Measurements from ENCODE around the gene SIRT6. TPM values are rescaled to one million over a fixed set of nuclear protein-coding genes. Genes with fewer than 3 reads are reported as not detected.
A peak's percentile ranks its signal among the peaks of the same experiment; 100 is the strongest.
"Not testable (repeated sequence)": the region's sequence is repeated elsewhere in the genome, so short reads cannot be mapped to it uniquely, and the experiment has no call there.

Gene SIRT6
- total RNA-seq, 1 donor from 2014 or later = 19.2 TPM

DNA sequence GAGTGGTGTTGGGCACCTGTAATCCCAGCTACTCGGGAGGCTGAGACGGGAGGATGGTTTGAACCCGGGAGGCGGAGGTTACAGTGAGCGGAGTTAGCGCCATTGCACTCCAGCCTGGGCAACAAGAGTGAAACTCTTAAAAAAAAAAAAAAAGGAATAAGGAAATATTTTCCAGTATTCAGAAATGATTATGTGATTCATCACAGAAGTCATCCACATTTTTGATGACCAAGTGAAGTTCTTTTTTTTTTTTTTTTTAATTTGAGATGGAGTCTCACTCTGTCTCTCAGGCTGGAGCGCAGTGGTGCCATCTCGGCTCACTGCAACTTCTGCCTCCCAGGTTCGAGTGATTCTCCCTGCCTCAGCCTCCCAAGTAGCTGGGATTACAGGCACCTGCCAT, 47.0 kb downstream of the SIRT6 start:
- DNase-seq (ENCODE audit: low read depth) = not testable (repeated sequence)

DNA sequence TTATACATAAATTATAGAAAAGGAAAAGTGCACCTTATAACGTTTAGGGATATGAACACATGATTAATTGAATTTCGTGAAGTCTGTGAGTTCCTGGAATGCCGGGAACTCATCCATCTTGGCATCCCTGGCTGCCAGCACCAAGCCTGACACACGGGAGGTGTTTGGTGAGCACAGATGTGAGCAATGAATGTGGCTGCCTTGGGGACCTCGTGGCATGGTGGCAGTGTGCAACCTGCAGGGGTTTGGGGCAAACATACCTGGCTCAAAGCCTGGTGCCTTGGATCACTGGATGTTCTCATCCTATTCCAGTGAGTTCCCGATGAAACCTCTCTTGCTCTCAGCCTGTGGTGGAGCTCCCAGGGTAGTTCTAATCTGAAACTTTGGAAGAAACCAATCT, 48.0 kb downstream of the SIRT6 start:
- DNase-seq (ENCODE audit: low read depth) = no peak

DNA sequence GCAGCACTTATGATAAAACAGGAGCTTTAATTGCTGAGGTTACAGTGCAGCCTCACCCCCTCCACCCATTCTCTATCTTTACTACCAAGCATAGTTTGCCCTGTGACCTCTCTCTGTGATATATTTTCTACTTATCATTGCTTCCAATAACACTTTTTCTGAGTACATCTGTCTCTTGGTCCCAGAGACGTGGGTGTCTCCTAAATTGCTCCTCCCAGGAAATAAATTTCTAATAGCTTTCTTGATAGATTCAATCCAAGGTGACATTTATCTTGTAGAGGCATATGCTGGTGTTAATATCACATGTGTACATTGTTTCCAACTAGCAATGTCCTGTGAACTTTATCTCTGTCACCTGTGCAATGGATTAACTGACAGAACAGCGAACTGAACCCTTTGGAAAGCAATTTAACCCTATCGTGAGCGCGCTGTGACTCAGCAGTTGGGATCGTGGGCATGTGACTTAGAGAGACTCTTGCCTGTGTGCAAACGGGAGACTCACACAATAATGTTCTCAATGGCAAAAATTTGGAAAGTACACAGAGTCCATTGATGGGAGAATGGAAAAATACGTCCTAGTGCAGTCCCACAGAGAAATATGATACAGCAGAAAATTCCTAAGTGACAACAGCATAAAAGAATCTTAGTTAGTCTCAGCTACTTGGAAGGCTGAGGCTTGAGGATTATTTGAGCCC, 51.5 kb downstream of the SIRT6 start:
- peak; percentile 65 for DNase-seq (ENCODE audit: low read depth)

DNA sequence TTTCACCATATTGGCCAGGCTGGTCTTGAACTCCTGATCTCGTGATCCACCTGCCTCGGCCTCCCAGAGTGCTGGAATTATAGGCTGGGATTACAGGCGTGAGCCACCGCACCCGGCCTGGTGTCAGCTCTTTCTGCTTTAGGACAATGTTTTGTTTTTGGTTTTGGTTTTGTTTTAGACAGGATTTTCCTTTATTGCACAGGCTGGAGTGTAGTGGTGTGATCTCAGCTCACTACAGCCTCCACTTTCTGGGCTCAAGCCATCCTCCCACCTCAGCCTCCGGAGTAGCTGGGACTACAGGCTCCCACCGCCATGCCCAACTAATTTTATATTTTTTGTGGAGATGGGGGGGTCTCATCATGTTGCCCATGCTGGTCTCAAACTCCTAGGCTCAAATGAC, 53.3 kb downstream of the SIRT6 start:
- not testable (repeated sequence) for DNase-seq (ENCODE audit: low read depth)

DNA sequence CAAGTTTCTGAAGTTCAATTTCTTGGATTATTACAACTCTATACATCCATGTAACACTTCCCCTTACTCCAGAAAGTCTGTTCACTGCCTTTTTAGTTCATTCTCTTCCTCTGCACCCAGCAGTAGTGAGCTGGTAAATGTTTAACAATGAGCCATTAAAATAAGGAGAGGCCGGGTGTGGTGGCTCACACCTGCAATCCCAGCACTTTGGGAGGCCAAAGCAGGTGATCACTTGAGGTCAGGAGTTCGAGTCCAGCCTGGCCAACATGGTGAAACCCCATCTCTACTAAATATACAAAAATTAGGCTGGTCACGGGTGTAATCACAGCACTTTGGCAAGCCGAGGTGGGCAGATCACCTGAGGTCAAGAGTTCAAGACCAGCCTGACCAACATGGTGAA, 55.0 kb downstream of the SIRT6 start:
- not testable (repeated sequence) for DNase-seq (ENCODE audit: low read depth)

DNA sequence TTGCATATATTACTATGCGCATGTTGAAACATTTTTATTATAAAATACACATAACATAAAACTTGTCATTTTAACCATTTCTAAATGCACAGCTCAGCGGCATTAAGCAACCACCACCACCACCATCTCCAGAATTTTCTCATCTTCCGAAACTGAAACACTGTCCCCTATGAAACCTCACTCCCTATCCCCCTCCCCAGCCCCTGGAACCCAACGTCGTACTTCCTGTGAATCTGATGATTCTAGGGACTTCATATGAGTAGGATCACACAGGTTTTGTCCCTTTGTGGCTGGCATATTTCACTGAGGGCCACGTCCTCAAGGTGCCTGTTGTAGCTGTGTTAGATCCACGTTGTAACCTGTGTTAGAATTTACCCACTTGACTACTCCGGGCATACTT, 57.7 kb downstream of the SIRT6 start:
- no peak for DNase-seq (ENCODE audit: low read depth)

Other genes starting within 250 kb of the SIRT6 start
- not detected in 2 replicates for gene NMRK2, start 249.5 kb downstream of the SIRT6 start, total RNA-seq
- gene DAPK3, start 211.5 kb downstream of the SIRT6 start, total RNA-seq = 217 and 258 TPM in 2 replicates
- 1,993 and 2,707 TPM in 2 replicates for gene EEF2, start 197.1 kb downstream of the SIRT6 start, total RNA-seq
- 13.2 and 31.2 TPM in 2 replicates for gene PIAS4, start 174.8 kb downstream of the SIRT6 start, total RNA-seq
- 22.6 and 38.1 TPM in 2 replicates for gene ZBTB7A, start 115.7 kb downstream of the SIRT6 start, total RNA-seq
- gene MAP2K2, start 58.4 kb downstream of the SIRT6 start, total RNA-seq = 124 and 126 TPM in 2 replicates
- not detected in 2 replicates for gene CREB3L3, start 28.9 kb downstream of the SIRT6 start, total RNA-seq
- gene ANKRD24, start 126 bp upstream of the SIRT6 start, total RNA-seq = 1.7 TPM in 1 of 2 replicates, not detected in the other
- 1.3 and 2.4 TPM in 2 replicates for gene EBI3, start 47.0 kb upstream of the SIRT6 start, total RNA-seq
- 19.8 and 25.7 TPM in 2 replicates for gene YJU2, start 64.5 kb upstream of the SIRT6 start, total RNA-seq
- gene SHD, start 96.7 kb upstream of the SIRT6 start, total RNA-seq = not detected in 2 replicates
- not detected in 2 replicates for gene TMIGD2, start 119.8 kb upstream of the SIRT6 start, total RNA-seq
- 1.0 and 5.6 TPM in 2 replicates for gene FSD1, start 122.0 kb upstream of the SIRT6 start, total RNA-seq
- gene STAP2, start 156.3 kb upstream of the SIRT6 start, total RNA-seq = 26.6 and 89.1 TPM in 2 replicates
- gene MPND, start 161.0 kb upstream of the SIRT6 start, total RNA-seq = 6.9 and 7.2 TPM in 2 replicates
- 30.6 and 51.2 TPM in 2 replicates for gene SH3GL1, start 218.0 kb upstream of the SIRT6 start, total RNA-seq
- gene CHAF1A, start 220.1 kb upstream of the SIRT6 start, total RNA-seq = 5.6 and 10.9 TPM in 2 replicates

Measured in renal cortical epithelial cell (primary cell).